ENCODE data around the gene PAXIP1.
A peak's percentile ranks its signal among the peaks of the same experiment; 100 is the strongest.
"Not testable (repeated sequence)": the region's sequence is repeated elsewhere in the genome, so short reads cannot be mapped to it uniquely, and the experiment has no call there.

Gene PAXIP1

DNA sequence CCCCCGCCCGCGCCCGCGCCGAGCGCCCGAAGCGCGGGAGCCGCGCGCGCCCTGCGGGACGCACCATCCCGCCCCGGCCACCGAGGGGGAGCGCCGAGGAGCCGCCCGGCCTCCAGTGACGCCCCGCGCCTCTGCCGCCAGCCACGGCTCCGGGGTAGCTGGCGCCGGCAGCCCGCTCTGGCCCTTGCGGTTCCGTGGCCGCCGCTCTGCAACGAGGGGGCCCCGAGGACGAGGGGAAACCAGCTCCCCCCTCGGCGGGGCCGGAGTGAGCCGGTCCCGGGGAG is at the start of gene PAXIP1:
PAXIP1 (minus strand) TSS at position 33 of the 284 bp plus-strand sequence. CDS start 195 bp downstream, outside the sequence.
- DNase-seq (ENCODE audit: extremely low spot score, insufficient read length, low read depth) (peak; percentile 61), FAIRE-seq (no peak)

DNA sequence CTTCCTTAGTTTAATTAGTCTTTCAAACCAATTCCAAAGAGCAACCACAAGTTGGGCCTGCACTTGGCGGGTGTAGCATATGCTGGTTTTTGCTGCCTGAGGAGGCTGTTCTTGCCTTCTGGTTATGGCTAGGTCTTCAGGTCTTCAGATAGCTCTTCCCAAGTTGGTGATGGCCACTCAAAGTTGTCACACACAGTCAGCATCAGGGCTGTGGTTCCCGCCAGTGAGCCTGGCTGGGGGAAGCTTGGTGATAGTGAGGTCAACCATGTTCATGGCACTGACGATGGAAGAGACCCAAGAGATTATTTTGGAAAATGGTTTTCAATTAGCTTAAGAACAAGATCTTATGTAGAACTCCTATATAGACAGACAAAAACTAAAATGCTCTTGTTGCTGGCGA is 48.4 kb upstream of the PAXIP1 start:
- FAIRE-seq: no peak
- no peak for DNase-seq (ENCODE audit: extremely low spot score, insufficient read length, low read depth)

GRCh38 chr7:155048006-155048405 is 45.1 kb upstream of the PAXIP1 start:
- DNase-seq (ENCODE audit: extremely low spot score, insufficient read length, low read depth) (no peak), FAIRE-seq (no peak)

DNA sequence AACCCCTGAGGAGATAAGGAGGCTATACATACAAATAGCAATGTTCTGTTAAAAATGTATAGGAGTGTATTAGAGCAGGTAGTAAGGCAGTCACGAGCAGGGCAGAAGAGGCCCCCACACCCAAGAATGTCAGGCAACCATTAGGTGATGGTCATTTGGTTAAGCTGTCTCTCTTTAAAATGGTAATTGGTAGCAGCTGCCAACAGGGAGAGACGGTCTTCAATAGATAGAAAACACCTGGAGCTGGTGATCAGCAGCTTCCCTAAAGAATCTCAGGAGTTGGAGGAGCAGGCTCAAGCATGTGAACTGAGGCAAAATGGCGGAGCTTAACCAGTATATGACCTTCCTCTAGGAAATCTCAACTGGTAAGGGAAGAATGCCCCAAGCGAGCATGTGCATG is 40.8 kb upstream of the PAXIP1 start:
- FAIRE-seq: no peak
- no peak for DNase-seq (ENCODE audit: extremely low spot score, insufficient read length, low read depth)

GRCh38 chr7:155038335-155038734 is 35.4 kb upstream of the PAXIP1 start:
- FAIRE-seq: no peak
- DNase-seq (ENCODE audit: extremely low spot score, insufficient read length, low read depth): no peak

DNA sequence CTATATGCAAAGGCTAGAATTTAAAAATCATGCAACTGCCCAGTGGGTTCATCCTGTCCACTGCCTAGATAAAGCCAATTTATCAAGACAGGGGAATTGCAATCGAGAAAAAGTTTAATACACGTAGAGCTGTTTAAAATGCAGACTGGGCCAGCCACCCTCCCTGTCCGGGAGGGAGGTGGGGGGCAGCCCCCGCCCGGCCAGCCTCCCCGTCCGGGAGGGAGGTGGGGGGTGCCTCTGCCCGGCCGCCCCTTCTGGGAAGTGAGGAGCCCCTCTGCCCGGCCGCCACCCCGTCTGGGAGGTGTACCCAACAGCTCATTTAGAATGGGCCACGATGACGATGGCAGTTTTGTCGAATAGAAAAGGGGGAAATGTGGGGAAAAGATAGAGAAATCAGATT is 31.6 kb upstream of the PAXIP1 start:
- FAIRE-seq: not testable (repeated sequence)

DNA sequence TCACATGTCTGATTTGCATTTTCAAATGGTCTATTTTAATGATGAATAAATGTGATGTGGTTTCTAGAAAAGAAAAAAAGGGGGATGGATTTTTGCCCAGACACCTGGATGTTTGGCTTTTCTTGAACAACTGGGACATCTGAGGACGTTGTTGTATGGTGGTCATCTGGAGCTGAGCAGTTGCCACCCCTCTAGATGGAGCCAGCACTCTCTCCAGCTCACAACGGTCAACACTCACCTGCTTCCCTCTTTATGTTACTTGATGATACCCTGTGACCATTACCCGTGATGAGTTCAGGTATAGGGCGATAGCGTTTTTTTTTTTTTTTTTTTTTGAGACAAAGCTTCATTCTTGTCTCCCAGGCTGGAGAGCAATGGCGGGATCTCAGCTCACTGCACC is 30.1 kb upstream of the PAXIP1 start:
- no peak for FAIRE-seq
- no peak for DNase-seq (ENCODE audit: extremely low spot score, insufficient read length, low read depth)

More for the DNA sequence above, 31.6 kb upstream of the PAXIP1 start:
- not testable (repeated sequence) for DNase-seq (ENCODE audit: extremely low spot score, insufficient read length, low read depth)

DNA sequence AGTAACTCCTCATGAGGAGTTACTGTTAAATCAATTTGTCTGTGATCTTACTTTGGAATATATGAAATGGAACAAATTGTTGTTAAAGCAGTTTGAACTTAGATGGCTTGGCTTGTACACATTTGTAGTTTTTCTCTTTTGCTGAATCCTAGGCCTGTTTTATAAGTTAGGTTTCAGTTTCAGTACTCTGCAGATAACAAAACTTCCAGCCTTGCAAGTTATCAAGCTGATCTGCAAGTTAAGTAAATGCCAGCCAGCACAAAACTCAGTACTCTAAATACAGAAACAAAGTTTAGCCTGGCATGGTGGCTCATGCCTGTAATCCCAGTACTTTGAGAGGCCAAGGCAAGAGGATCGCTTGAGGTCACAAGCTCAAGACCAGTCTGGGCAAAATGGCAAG is 25.0 kb upstream of the PAXIP1 start:
- no peak for DNase-seq (ENCODE audit: extremely low spot score, insufficient read length, low read depth)
- no peak for FAIRE-seq

GRCh38 chr7:155021699-155022145 is 18.8 kb upstream of the PAXIP1 start:
- DNase-seq (ENCODE audit: extremely low spot score, insufficient read length, low read depth) (no peak), FAIRE-seq (no peak)

DNA sequence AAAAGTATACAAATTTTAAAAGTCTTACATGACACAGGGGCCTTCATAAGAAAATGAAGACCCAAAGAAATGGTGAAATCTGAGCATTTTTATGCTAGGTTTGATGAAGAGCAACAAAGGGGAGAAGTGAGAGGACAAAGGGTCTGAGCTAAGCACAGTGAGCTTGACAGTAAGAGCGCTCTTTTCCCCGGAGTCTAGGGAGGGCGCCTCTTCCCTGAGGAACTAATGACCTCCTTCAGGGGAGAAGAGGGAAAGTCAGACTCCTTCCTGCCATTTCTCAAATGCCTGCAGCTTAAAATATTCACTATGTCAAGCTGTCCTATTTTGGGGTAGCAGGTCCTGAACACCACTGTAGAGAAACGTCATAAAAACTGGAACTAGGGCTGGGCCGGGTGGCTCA is 18.1 kb upstream of the PAXIP1 start:
- FAIRE-seq: no peak
- DNase-seq (ENCODE audit: extremely low spot score, insufficient read length, low read depth): no peak

DNA sequence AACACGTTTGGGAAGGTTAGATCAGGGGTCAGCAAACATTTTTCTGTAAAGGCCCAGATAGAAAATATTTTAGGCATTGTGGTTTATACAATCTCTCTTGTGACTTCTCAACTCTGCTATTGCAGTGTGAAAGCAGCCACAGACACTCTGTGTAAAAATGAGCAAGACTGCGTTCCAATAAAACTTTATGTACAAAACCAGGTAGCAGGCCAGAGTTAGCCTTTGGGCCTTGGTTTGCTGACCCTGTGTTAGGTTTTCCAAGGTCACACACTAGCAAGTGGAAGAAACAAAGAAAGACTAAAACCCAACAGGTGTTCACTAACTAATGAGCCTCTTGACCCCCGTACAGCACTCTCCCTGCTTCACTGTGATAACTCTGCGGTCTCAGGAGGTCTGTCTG is 14.9 kb upstream of the PAXIP1 start:
- no peak for FAIRE-seq
- no peak for DNase-seq (ENCODE audit: extremely low spot score, insufficient read length, low read depth)

DNA sequence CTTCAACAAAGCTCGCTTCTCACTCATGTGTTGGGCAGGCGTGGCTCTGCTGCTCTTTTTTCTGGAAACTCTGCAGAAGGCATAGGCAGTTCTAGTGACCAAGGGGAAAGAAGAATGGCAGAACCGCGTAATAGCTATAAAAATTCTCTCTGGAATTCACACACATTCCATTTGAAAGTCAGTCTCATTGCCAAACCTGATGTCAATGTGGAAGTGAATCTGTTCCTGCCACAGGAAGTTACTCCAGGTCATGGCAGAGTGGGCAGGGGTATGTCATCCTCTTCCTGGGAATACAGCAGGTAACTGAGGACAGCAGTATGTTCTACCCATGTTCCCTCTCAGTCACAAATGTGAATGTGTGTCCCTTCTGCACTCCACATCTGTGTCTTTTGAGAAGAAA is 8.2 kb upstream of the PAXIP1 start:
- no peak for FAIRE-seq
- no peak for DNase-seq (ENCODE audit: extremely low spot score, insufficient read length, low read depth)

GRCh38 chr7:155009570-155010157 is 6.7 kb upstream of the PAXIP1 start:
- DNase-seq (ENCODE audit: extremely low spot score, insufficient read length, low read depth): no peak

DNA sequence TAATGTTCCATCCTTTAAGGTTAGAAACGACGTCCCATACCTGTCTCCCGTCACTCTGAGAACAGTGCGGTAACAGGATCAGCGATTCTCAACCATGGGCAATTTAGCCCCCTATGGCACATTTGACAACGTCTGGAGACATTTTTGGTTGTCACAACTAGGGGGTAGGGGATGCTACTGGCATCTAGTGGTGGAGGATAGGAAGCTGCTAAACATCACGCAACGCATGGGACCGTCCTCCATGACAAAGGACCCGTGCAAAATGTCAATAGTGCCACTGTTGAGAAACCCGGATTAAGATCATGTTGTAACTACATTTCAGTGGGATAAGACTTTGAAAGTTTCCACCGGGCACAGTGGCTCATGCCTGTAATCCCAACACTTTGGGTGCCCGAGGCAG is 5.0 kb upstream of the PAXIP1 start:
- FAIRE-seq (no peak), DNase-seq (ENCODE audit: extremely low spot score, insufficient read length, low read depth) (no peak)

More at GRCh38 chr7:155009570-155010157, 6.7 kb upstream of the PAXIP1 start:
- peak; percentile 54 for FAIRE-seq

- peak; percentile 95 for DNase-seq (ENCODE audit: extremely low spot score, insufficient read length, low read depth)
- peak; percentile 66 for FAIRE-seq
Observed at GRCh38 chr7:155003376-155004214, 671 bp upstream of the PAXIP1 start.

DNA sequence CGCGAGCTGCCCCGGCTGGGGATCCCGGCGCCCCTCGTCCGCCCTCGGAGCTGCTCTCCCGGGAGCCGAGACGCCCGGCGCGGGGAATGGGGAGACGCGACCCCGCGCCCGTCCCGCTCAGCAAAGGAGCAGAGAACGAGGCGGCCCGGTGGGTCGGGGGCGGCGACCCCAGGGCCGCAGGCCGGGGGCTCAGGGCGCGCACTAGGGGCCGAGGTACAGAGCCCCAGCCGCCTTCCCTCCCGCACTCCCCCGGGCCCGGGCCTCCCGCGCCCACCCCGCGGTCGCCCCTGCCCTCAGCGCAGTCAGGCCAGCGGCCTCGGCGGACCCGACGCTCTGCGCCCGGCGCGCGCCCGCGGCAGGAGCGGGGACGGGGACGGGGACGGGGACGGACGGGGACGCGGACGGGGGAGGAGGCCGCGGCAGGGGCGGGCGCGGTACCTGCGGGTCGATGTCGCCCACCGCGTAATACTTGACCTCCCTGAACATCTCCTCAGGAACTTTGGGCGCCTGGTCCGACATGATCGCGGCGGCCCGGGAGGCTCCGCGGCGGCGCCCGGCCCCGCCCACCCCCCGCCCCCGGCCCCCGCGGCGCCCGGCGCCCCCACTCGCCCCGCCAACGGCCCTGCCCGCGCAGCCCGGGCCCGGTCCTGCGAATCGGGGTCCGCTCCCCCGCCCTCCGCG is 373 bp downstream of the PAXIP1 start:
- DNase-seq (ENCODE audit: extremely low spot score, insufficient read length, low read depth) (no peak), FAIRE-seq (no peak)

DNA sequence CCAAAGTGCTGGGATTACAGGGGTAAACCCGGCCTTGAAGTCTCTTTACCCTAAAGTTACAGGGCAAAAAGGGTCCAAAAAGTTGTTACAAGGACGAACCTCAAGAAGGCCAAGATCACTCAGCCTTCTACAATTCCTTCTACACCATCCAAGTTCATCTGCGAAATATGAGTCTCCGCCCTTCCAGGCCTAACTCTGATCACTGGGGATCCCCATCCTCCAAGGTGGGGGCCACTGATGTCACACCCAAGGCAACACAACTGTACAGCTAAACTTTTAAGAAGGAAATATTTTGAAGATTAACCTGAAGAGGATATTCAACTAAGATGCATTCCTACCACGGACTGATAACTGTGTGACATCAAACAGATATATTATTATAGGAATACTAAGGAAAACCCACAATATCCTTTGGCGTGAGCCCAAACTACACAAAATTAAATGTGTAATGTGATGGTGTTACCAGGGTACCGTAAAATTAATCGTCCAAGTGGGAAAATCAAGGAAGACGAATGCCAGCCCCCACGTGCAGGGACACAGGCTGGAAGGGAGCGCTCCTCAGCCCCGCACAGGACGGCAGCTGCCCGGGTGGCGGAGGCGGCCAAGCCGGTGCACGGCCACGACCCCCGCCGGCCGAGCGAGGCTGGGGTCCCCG is 1.0 kb downstream of the PAXIP1 start:
- FAIRE-seq (no peak), DNase-seq (ENCODE audit: extremely low spot score, insufficient read length, low read depth) (no peak)

DNA sequence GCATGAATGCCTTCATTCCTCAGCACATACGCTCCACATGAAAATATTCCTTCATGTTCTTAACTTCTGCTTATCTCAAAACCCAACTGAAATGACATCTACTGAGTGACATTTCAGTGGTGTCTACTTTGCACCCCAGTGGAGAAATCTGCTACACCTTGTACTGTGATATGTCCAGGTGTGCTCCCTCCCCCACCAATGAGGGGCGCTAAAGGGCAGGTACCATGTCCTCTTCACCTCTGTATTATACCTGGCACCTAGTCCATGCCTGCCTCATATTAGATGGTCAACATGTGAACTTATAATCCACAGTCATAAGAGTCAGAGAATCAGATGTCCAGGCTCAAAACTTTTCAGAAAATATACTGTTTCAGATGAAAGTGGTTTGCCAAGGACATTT is 2.1 kb downstream of the PAXIP1 start:
- DNase-seq (ENCODE audit: extremely low spot score, insufficient read length, low read depth): no peak

GRCh38 chr7:154998481-154998880 is 4.4 kb downstream of the PAXIP1 start:
- FAIRE-seq: no peak
- no peak for DNase-seq (ENCODE audit: extremely low spot score, insufficient read length, low read depth)

More for the DNA sequence above, 2.1 kb downstream of the PAXIP1 start:
- no peak for FAIRE-seq

- FAIRE-seq (no peak), DNase-seq (ENCODE audit: extremely low spot score, insufficient read length, low read depth) (no peak)
Observed at GRCh38 chr7:154997840-154998370, 5.0 kb downstream of the PAXIP1 start.

All from GM18507 (cell line).